Caco-2 (cell line): Measurements from ENCODE around the gene SNPH. TPM values are rescaled to one million over a fixed set of nuclear protein-coding genes. Genes with fewer than 3 reads are reported as not detected.

Experiments
- BruUV-seq: library from RNA; stranded (reverse); fragments of 400-500 nt; replicated peaks from 2 replicates; lab custom pipeline; 2021; lab: Mats Ljungman, UMichigan
- CTCF ChIA-PET: fragments of 300-600 bp; sonication (Branson Sonifier 250); formaldehyde crosslinking; loops from one replicate; lab custom pipeline; 2022; ENCODE audit warnings: antibody characterized with exemption; lab: Charles Lee
- POLR2A ChIA-PET: fragments of 300-600 bp; sonication (Branson Sonifier 250); formaldehyde crosslinking; loops from one replicate; lab custom pipeline; 2022; ENCODE audit warnings: antibody characterized with exemption; lab: Charles Lee
- DNase-seq, 2 experiments: peaks; one replicate each; pipeline versions ENCODE4 v3.0.0 to v3.0.0-alpha.2; 2020 to 2022
- H3K27me3 ChIP-seq: replicated peaks from 2 replicates; pipeline ENCODE4 v1.6.0; 2011; ENCODE audit warnings: low read length; ENCODE audit not compliant: control insufficient read depth, insufficient read depth
- H3K36me3 ChIP-seq: 2 replicates; pipeline ENCODE4 v1.5.1; 2011; ENCODE audit warnings: low read length; ENCODE audit not compliant: control insufficient read depth, insufficient read depth
- H3K4me1 ChIP-seq: fragments of 250-450 bp; sonication (Bioruptor Pico); 2 replicates; pipeline ENCODE4 v1.5.1; 2020; ENCODE audit warnings: mild to moderate bottlenecking
- H3K4me3 ChIP-seq: 2 replicates; pipeline ENCODE4 v1.5.1; 2011; ENCODE audit warnings: low read depth, mild to moderate bottlenecking, control low read depth, low read length
- H3K9me3 ChIP-seq: fragments of 250-450 bp; sonication (Bioruptor Pico); 2 replicates; pipeline ENCODE4 v1.5.1; 2020; ENCODE audit warnings: mild to moderate bottlenecking, moderate library complexity
- H3K27ac Mint-ChIP-seq: one replicate; pipeline ENCODE4 v1.8.0; 2022; ENCODE audit warnings: mixed read lengths; ENCODE audit not compliant: unreplicated experiment
- H3K27me3 Mint-ChIP-seq: one replicate; pipeline ENCODE4 v1.8.0; 2022; ENCODE audit warnings: mixed read lengths; ENCODE audit not compliant: insufficient read depth, unreplicated experiment
- H3K36me3 Mint-ChIP-seq: one replicate; pipeline ENCODE4 v1.8.0; 2022; ENCODE audit warnings: mild to moderate bottlenecking, mixed read lengths; ENCODE audit not compliant: insufficient read depth, unreplicated experiment
- H3K4me1 Mint-ChIP-seq: one replicate; pipeline ENCODE4 v1.8.0; 2022; ENCODE audit warnings: low read depth, mixed read lengths; ENCODE audit not compliant: unreplicated experiment
- H3K4me3 Mint-ChIP-seq: one replicate; pipeline ENCODE4 v1.8.0; 2022; ENCODE audit warnings: mild to moderate bottlenecking, moderate library complexity, mixed read lengths; ENCODE audit not compliant: unreplicated experiment
- H3K9me3 Mint-ChIP-seq: one replicate; pipeline ENCODE4 v1.8.0; 2022; ENCODE audit warnings: mixed read lengths; ENCODE audit not compliant: unreplicated experiment
- intact Hi-C: fragments of 100-400 bp; cut with micrococcal nuclease; formaldehyde crosslinking; loops from one replicate; pipeline ENCODE4 v1.10.0; 2022; ENCODE audit not compliant: unreplicated experiment
- total RNA-seq: library from RNA; stranded (reverse); gene quantifications from 2 replicates; pipeline ENCODE4 v1.2.3, GENCODE V29; 2022
- TF ChIP-seq, protein P1 (sequence below), 2 experiments: fragments of 200-600 bp in 1 of 2; IDR thresholded peaks; 1 replicate in 1 of 2; 2 replicates in 1 of 2; pipeline versions ENCODE4 v1.5.1 to v1.8.0; 2011 to 2022; ENCODE audit warnings: antibody characterized with exemption in 1 of 2, control low read depth in 1 of 2, inconsistent platforms in 1 of 2, low read depth in 1 of 2, low read length in 1 of 2, mild to moderate bottlenecking in 1 of 2, moderate library complexity in 1 of 2; ENCODE audit not compliant: insufficient read depth in 1 of 2, severe bottlenecking in 1 of 2, unreplicated experiment in 1 of 2

Gene SNPH
- total RNA-seq, 1 experiment from 2014 or later, result 0.36 TPM

DNA sequence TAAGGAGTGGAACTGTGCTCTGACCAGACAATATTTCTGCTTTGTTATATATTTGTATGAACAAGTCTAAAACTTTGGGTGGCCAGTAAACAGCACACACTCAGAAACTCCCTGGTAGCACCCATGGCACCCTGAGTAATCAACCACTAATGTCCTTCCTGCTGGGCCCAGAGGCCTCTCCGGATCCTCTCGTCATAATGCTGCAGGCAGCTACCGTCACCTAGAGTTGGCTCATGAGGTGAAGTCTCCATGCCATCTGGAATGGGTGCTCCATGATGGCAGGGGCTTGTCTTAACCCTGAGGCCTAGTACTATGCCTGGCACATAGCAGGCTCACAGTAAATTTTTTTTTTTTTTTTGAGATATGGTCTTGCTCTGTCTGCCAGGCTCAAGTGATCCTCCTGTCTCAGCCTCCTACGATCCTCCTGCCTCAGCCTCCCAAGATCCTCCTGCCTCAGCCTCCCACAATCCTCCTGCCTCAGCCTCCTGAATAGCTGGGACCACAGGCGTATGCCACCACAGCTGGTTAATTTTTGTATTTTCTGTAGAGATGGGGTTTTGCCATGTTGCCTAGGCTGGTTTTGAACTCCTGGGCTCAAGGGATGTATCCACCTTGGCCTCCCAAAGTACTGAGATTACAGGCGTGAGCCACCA lies 65.8 kb downstream of the SNPH start:
- BruUV-seq, result no TSS peak
- CTCF ChIA-PET, result no interaction called here
- intact Hi-C loops, result no loop called here
- DNase-seq, result no peak
- TF ChIP-seq, protein P1, sequence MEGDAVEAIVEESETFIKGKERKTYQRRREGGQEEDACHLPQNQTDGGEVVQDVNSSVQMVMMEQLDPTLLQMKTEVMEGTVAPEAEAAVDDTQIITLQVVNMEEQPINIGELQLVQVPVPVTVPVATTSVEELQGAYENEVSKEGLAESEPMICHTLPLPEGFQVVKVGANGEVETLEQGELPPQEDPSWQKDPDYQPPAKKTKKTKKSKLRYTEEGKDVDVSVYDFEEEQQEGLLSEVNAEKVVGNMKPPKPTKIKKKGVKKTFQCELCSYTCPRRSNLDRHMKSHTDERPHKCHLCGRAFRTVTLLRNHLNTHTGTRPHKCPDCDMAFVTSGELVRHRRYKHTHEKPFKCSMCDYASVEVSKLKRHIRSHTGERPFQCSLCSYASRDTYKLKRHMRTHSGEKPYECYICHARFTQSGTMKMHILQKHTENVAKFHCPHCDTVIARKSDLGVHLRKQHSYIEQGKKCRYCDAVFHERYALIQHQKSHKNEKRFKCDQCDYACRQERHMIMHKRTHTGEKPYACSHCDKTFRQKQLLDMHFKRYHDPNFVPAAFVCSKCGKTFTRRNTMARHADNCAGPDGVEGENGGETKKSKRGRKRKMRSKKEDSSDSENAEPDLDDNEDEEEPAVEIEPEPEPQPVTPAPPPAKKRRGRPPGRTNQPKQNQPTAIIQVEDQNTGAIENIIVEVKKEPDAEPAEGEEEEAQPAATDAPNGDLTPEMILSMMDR (IDR thresholded peaks at IDR 0.05; ENCODE audit: insufficient read depth in 1 of 2, low read depth in 1 of 2, low read length in 1 of 2, severe bottlenecking in 1 of 2, unreplicated experiment in 1 of 2), result no peak
- no peaks in the 10 kb centered on the region for H3K27me3 Mint-ChIP-seq
- no peak overlapping the region for H3K4me3 Mint-ChIP-seq
- H3K36me3 Mint-ChIP-seq, result peaks cover 26% of the 10 kb centered on the region
- no peak overlapping the region for H3K4me3 ChIP-seq
- peaks cover 18% of the 10 kb centered on the region for H3K4me1 ChIP-seq
- POLR2A ChIA-PET, result no interaction called here
- no peaks in the 10 kb centered on the region for H3K27me3 ChIP-seq
- H3K9me3 Mint-ChIP-seq, result no peaks in the 10 kb centered on the region
- H3K36me3 ChIP-seq, result peaks cover 4% of the 10 kb centered on the region
- peaks cover 13% of the 10 kb centered on the region for H3K4me1 Mint-ChIP-seq
- H3K9me3 ChIP-seq, result no peaks in the 10 kb centered on the region
- no peak overlapping the region for H3K27ac Mint-ChIP-seq

DNA sequence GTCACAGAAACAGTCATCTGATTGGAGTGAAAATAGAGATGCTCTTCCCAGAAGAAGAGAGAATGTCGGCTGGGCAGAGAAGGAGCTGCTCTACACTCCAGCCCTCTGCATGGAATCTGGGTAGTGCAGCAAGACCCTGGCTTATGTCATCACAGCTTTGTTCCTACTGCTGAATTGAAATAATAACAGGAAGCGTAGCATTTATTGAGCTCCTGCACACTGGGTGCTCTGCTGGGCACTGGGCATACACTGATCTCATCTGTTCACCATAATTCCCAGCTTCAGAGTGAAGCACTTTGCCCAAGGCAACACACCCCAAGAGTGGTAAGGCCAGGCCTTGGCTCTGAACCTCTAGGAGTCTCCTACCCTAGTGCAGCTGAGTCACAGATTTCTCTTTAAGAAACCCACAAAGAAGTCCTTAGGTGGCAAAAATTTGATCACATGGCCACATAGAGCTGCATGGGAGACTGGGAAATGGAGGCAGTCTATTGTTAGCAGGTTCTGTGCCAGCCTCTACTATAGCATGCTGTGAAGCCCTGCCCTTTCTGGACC lies 66.7 kb downstream of the SNPH start:
- Histone ChIP-seq H3K4me3 (no peak overlapping the region), H3K27me3 (no peaks in the 10 kb centered on the region), H3K4me1 (peaks cover 10% of the 10 kb centered on the region), H3K9me3 (no peaks in the 10 kb centered on the region), H3K36me3 (peaks cover 4% of the 10 kb centered on the region)
- Mint-ChIP-seq H3K27me3 (no peaks in the 10 kb centered on the region), H3K4me3 (no peak overlapping the region), H3K27ac (no peak overlapping the region), H3K4me1 (peaks cover 4% of the 10 kb centered on the region), H3K9me3 (no peaks in the 10 kb centered on the region), H3K36me3 (peaks cover 29% of the 10 kb centered on the region)
- ChIA-PET POLR2A (no interaction called here), CTCF (no interaction called here)
- intact Hi-C loops, result no loop called here
- no TSS peak for BruUV-seq
- TF ChIP-seq, protein P1 (IDR thresholded peaks at IDR 0.05; ENCODE audit: insufficient read depth in 1 of 2, low read depth in 1 of 2, low read length in 1 of 2, severe bottlenecking in 1 of 2, unreplicated experiment in 1 of 2), result no peak
- DNase-seq, result no peak

DNA sequence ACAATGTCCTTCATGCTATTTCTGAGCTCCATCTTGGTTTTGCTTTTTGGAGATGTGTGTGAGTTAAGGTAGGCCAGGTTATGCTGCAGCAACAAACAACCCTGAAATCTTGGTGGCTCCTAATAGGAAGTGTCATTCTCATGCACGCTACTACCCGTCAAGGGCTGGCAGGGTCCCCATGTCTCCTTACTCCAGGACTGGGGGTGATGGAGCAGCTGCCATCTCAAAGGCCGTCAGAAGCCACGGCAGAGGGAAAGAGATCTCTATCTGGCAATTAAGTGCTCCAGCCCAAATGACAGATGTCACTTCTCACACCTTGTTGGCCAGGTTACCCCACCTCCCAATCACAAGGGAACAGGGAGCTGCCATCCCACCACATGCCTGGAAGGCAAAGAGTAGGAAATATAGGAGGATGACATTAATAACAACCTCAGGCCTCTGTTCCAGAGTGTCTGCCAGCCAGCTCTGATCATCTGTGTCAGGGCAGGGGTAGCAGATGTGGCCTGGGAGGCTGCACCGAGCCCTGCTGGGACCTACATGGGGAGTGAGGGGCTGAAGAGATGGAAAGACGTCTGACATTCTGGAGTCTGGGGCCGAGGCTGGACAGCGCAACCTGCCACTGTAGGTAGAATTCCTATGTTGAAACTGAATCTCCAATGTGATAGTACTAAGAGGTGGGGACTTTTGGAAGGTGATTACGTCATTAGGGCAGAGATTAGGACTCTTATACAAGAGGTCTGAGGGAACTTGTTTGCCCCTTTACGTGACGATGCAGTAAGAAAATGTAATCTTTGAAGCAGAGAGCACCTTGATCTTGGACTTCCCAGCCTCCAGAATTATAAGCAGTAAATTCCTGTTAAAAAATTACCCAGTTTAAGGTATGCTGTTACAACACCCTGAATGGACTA lies 67.6 kb downstream of the SNPH start:
- intact Hi-C loops, result no loop called here
- Histone ChIP-seq H3K9me3 (no peaks in the 10 kb centered on the region), H3K4me1 (peaks cover under 1% of the 10 kb centered on the region; the same call in 1 of the 2 replicates), H3K4me3 (no peak overlapping the region), H3K27me3 (no peaks in the 10 kb centered on the region), H3K36me3 (peaks cover 4% of the 10 kb centered on the region)
- no TSS peak for BruUV-seq
- TF ChIP-seq, protein P1 (IDR thresholded peaks at IDR 0.05; ENCODE audit: insufficient read depth in 1 of 2, low read depth in 1 of 2, low read length in 1 of 2, severe bottlenecking in 1 of 2, unreplicated experiment in 1 of 2), result no peak
- Mint-ChIP-seq H3K36me3 (peaks cover 27% of the 10 kb centered on the region), H3K4me1 (no peaks in the 10 kb centered on the region), H3K9me3 (no peaks in the 10 kb centered on the region), H3K27ac (no peak overlapping the region), H3K4me3 (no peak overlapping the region), H3K27me3 (no peaks in the 10 kb centered on the region)
- POLR2A ChIA-PET, result interaction anchor here (1.4 kb wide), 1 partner anchor 8 kb away, joined by 5 read pairs; no protein-coding TSS in a partner anchor
- CTCF ChIA-PET, result interaction anchor here (1.4 kb wide), 1 partner anchor 8 kb away, joined by 3 read pairs; no protein-coding TSS in a partner anchor
- no peak for DNase-seq
